ENCODE measurements around the gene UPK1A.

Gene UPK1A

GRCh38 chr19:35622750-35623149 is 43.6 kb upstream of the UPK1A start:
- no peak for TF ChIP-seq CTCF (IDR thresholded peaks at IDR 0.05)
- Histone ChIP-seq H3K4me2 (ENCODE audit: low read length) (no peak overlapping the region), H3K36me3 (ENCODE audit: control insufficient read depth, insufficient read depth, low read length) (no peaks in the 10 kb centered on the region), H3K4me3 (ENCODE audit: low read depth, low read length) (no peak overlapping the region), H3K27ac (no peak overlapping the region), H3K9me3 (ENCODE audit: control insufficient read depth, low read length) (no peaks in the 10 kb centered on the region), H3K9ac (no peak overlapping the region), H3K4me1 (no peaks in the 10 kb centered on the region), H3K27me3 (ENCODE audit: control insufficient read depth, insufficient read depth, low read length) (no peaks in the 10 kb centered on the region), H3K79me2 (no peaks in the 10 kb centered on the region), H2AFZ (no peak overlapping the region)

GRCh38 chr19:35623327-35624010 is 42.8 kb upstream of the UPK1A start:
- Histone ChIP-seq H3K27ac (no peak overlapping the region), H3K79me2 (no peaks in the 10 kb centered on the region), H3K36me3 (ENCODE audit: control insufficient read depth, insufficient read depth, low read length) (no peaks in the 10 kb centered on the region), H3K27me3 (ENCODE audit: control insufficient read depth, insufficient read depth, low read length) (no peaks in the 10 kb centered on the region), H2AFZ (no peak overlapping the region), H3K4me1 (no peaks in the 10 kb centered on the region), H3K9me3 (ENCODE audit: control insufficient read depth, low read length) (no peaks in the 10 kb centered on the region), H3K4me3 (ENCODE audit: low read depth, low read length) (no peak overlapping the region), H3K4me2 (ENCODE audit: low read length) (no peak overlapping the region), H3K9ac (no peak overlapping the region)
- no peak for TF ChIP-seq CTCF (IDR thresholded peaks at IDR 0.05)

- H3K27me3 ChIP-seq (ENCODE audit: control insufficient read depth, insufficient read depth, low read length): no peaks in the 10 kb centered on the region
- no peaks in the 10 kb centered on the region for H3K36me3 ChIP-seq (ENCODE audit: control insufficient read depth, insufficient read depth, low read length)
- peak overlapping the region; percentile 1 for H3K9ac ChIP-seq
- peaks cover 3% of the 10 kb centered on the region for H3K79me2 ChIP-seq
- H3K4me3 ChIP-seq (ENCODE audit: low read depth, low read length): peak overlapping the region; percentile 97
- H3K4me2 ChIP-seq (ENCODE audit: low read length): peak overlapping the region; percentile 87
- H3K9me3 ChIP-seq (ENCODE audit: control insufficient read depth, low read length): no peaks in the 10 kb centered on the region
- TF ChIP-seq CTCF (IDR thresholded peaks at IDR 0.05): no peak
- no peaks in the 10 kb centered on the region for H3K4me1 ChIP-seq
- H2AFZ ChIP-seq: peak overlapping the region; percentile 78
- H3K27ac ChIP-seq: peak overlapping the region; percentile 67
Observed at GRCh38 chr19:35628264-35628564, 38.1 kb upstream of the UPK1A start.

GRCh38 chr19:35628565-35629331 is 37.6 kb upstream of the UPK1A start, which contains the start of gene RBM42:
Gene RBM42, plus strand, starts transcription at chr19:35629036. Its CDS starts 118 bp downstream, at chr19:35629154.
- Histone ChIP-seq H3K9ac (peak within 1 kb of the TSS; percentile 64), H3K4me1 (no peaks in the 10 kb centered on the region), H2AFZ (peak within 1 kb of the TSS; percentile 78), H3K27ac (peak within 1 kb of the TSS; percentile 67), H3K79me2 (peaks cover 3% of the 10 kb centered on the region), H3K36me3 (ENCODE audit: control insufficient read depth, insufficient read depth, low read length) (no peaks in the 10 kb centered on the region), H3K27me3 (ENCODE audit: control insufficient read depth, insufficient read depth, low read length) (no peaks in the 10 kb centered on the region), H3K4me3 (ENCODE audit: low read depth, low read length) (peak within 1 kb of the TSS; percentile 97), H3K9me3 (ENCODE audit: control insufficient read depth, low read length) (no peaks in the 10 kb centered on the region), H3K4me2 (ENCODE audit: low read length) (peak within 1 kb of the TSS; percentile 87)
- no peak for TF ChIP-seq CTCF (IDR thresholded peaks at IDR 0.05)

All from parathyroid adenoma (tissue), 2 donors.